Mucosa of stomach (tissue), 1 donor: Measurements from ENCODE around the gene CYB5RL.

Experiments
- H3K27me3 ChIP-seq: one replicate; pipeline ENCODE4 v1.7.0; 2013; ENCODE audit warnings: mild to moderate bottlenecking, low read length; ENCODE audit not compliant: control insufficient read depth, insufficient read depth
- H3K36me3 ChIP-seq: one replicate; pipeline ENCODE4 v1.7.0; 2013; ENCODE audit warnings: low read length; ENCODE audit not compliant: control insufficient read depth, insufficient read depth
- H3K4me1 ChIP-seq: one replicate; pipeline ENCODE4 v1.7.0; 2013; ENCODE audit warnings: mild to moderate bottlenecking, low read length; ENCODE audit not compliant: control insufficient read depth, insufficient read depth
- H3K4me3 ChIP-seq: one replicate; pipeline ENCODE4 v1.7.0; 2013; ENCODE audit warnings: low read length
- H3K9ac ChIP-seq: one replicate; pipeline ENCODE4 v1.7.0; 2013; ENCODE audit warnings: mild to moderate bottlenecking, low read length, moderate library complexity
- H3K9me3 ChIP-seq: one replicate; pipeline ENCODE4 v1.7.0; 2013; ENCODE audit warnings: mild to moderate bottlenecking, low read length, moderate library complexity; ENCODE audit not compliant: control insufficient read depth
- donor health status: Pancreatic carcinoma.

CYB5RL gene

GRCh38 chr1:54199765-54200518 lies at the start of gene CYB5RL, which contains the start of gene MRPL37:
Gene CYB5RL, minus strand, starts transcription at chr1:54200030. Its CDS starts 4,414 bp downstream, at chr1:54195616.
Gene MRPL37, plus strand, starts transcription at chr1:54200167. Its CDS starts 77 bp downstream, at chr1:54200244.
- Histone ChIP-seq H3K27me3 (no peaks in the 10 kb centered on the region), H3K4me1 (peaks cover 19% of the 10 kb centered on the region), H3K36me3 (no peaks in the 10 kb centered on the region), H3K4me3 (peak within 1 kb of the TSS; percentile 44), H3K9ac (peak within 1 kb of the TSS; percentile 90), H3K9me3 (no peaks in the 10 kb centered on the region)

- Histone ChIP-seq H3K9me3 (no peaks in the 10 kb centered on the region), H3K4me3 (no peak overlapping the region), H3K9ac (no peak overlapping the region), H3K27me3 (no peaks in the 10 kb centered on the region), H3K4me1 (no peaks in the 10 kb centered on the region), H3K36me3 (no peaks in the 10 kb centered on the region)
Measured at GRCh38 chr1:54248966-54249365, 49.1 kb upstream of the CYB5RL start.

- Histone ChIP-seq H3K36me3 (no peaks in the 10 kb centered on the region), H3K4me3 (no peak overlapping the region), H3K27me3 (no peaks in the 10 kb centered on the region), H3K9me3 (no peaks in the 10 kb centered on the region), H3K4me1 (no peaks in the 10 kb centered on the region), H3K9ac (no peak overlapping the region)
Measured at GRCh38 chr1:54247863-54248515, 48.2 kb upstream of the CYB5RL start.

GRCh38 chr1:54246116-54246721 lies 46.4 kb upstream of the CYB5RL start:
- Histone ChIP-seq H3K9ac (no peak overlapping the region), H3K4me1 (no peaks in the 10 kb centered on the region), H3K9me3 (no peaks in the 10 kb centered on the region), H3K27me3 (no peaks in the 10 kb centered on the region), H3K36me3 (peaks cover 4% of the 10 kb centered on the region), H3K4me3 (no peak overlapping the region)

GRCh38 chr1:54245501-54245900 lies 45.7 kb upstream of the CYB5RL start:
- no peak overlapping the region for H3K9ac ChIP-seq
- no peaks in the 10 kb centered on the region for H3K9me3 ChIP-seq
- no peaks in the 10 kb centered on the region for H3K27me3 ChIP-seq
- no peak overlapping the region for H3K4me3 ChIP-seq
- H3K36me3 ChIP-seq, result peaks cover 5% of the 10 kb centered on the region
- no peaks in the 10 kb centered on the region for H3K4me1 ChIP-seq

- Histone ChIP-seq H3K4me3 (no peak overlapping the region), H3K36me3 (peaks cover 5% of the 10 kb centered on the region), H3K4me1 (no peaks in the 10 kb centered on the region), H3K9me3 (no peaks in the 10 kb centered on the region), H3K9ac (no peak overlapping the region), H3K27me3 (no peaks in the 10 kb centered on the region)
Measured at GRCh38 chr1:54244655-54245054, 44.8 kb upstream of the CYB5RL start.

- no peaks in the 10 kb centered on the region for H3K27me3 ChIP-seq
- no peak overlapping the region for H3K4me3 ChIP-seq
- no peaks in the 10 kb centered on the region for H3K4me1 ChIP-seq
- no peak overlapping the region for H3K9ac ChIP-seq
- peaks cover 5% of the 10 kb centered on the region for H3K36me3 ChIP-seq
- no peaks in the 10 kb centered on the region for H3K9me3 ChIP-seq
Measured at GRCh38 chr1:54243022-54243421, 43.2 kb upstream of the CYB5RL start.

GRCh38 chr1:54241364-54241763 lies 41.5 kb upstream of the CYB5RL start:
- H3K9ac ChIP-seq, result no peak overlapping the region
- H3K4me3 ChIP-seq, result no peak overlapping the region
- H3K27me3 ChIP-seq, result no peaks in the 10 kb centered on the region
- H3K36me3 ChIP-seq, result peaks cover 5% of the 10 kb centered on the region
- H3K4me1 ChIP-seq, result no peaks in the 10 kb centered on the region
- no peaks in the 10 kb centered on the region for H3K9me3 ChIP-seq

- Histone ChIP-seq H3K27me3 (no peaks in the 10 kb centered on the region), H3K4me1 (no peaks in the 10 kb centered on the region), H3K36me3 (peaks cover 5% of the 10 kb centered on the region), H3K9ac (no peak overlapping the region), H3K4me3 (no peak overlapping the region), H3K9me3 (no peaks in the 10 kb centered on the region)
Measured at GRCh38 chr1:54240741-54241335, 41.0 kb upstream of the CYB5RL start.

- Histone ChIP-seq H3K27me3 (no peaks in the 10 kb centered on the region), H3K9me3 (no peaks in the 10 kb centered on the region), H3K36me3 (peaks cover 5% of the 10 kb centered on the region), H3K9ac (no peak overlapping the region), H3K4me3 (no peak overlapping the region), H3K4me1 (no peaks in the 10 kb centered on the region)
Measured at GRCh38 chr1:54239631-54240031, 39.8 kb upstream of the CYB5RL start.

GRCh38 chr1:54239035-54239383 lies 39.2 kb upstream of the CYB5RL start:
- Histone ChIP-seq H3K4me3 (no peak overlapping the region), H3K9ac (no peak overlapping the region), H3K4me1 (no peaks in the 10 kb centered on the region), H3K9me3 (no peaks in the 10 kb centered on the region), H3K27me3 (no peaks in the 10 kb centered on the region), H3K36me3 (peaks cover 5% of the 10 kb centered on the region)
